ENCODE results near the gene APOL2. TPM values are rescaled to one million over a fixed set of nuclear protein-coding genes. Genes with fewer than 3 reads are reported as not detected.

Gene APOL2
- 24.5 and 27.8 TPM in 2 replicates for polyA plus RNA-seq (2011; rRNA removed)
- 40.1 and 51.6 TPM in 2 replicates for polyA minus RNA-seq (2011; rRNA and poly(A)+ RNA removed)

- Histone ChIP-seq H3K27me3 (ENCODE audit: control insufficient read depth, insufficient read depth, low read length) (no peaks in the 10 kb centered on the region), H3K4me3 (ENCODE audit: low read depth, low read length) (peak within 1 kb of the TSS; percentile 61), H3K36me3 (ENCODE audit: control insufficient read depth, insufficient read depth, low read length) (no peaks in the 10 kb centered on the region)
- ChIA-PET CTCF (interaction anchor here (0.7 to 4.0 kb wide), 15 partner anchors 11 to 305 kb away, joined by 3 to 31 read pairs (median 4); partner anchors contain the start of gene APOL4), POLR2A (interaction anchor here (1.4 kb wide), 1 partner anchor 229 kb away, joined by 3 read pairs; no protein-coding TSS in a partner anchor)
- peak; percentile 86 for TF ChIP-seq CTCF (IDR thresholded peaks at IDR 0.05; ENCODE audit: insufficient read depth, low read depth, low read length)
- peak; percentile 66 for DNase-seq (ENCODE audit: low read depth)
Observed at GRCh38 chr22:36239401-36240171, at the start of gene APOL2. Gene APOL2 (minus strand): TSS chr22:36239527. CDS start chr22:36233162, 6,365 bp downstream.

GRCh38 chr22:36288571-36289405, 49.5 kb upstream of the APOL2 start:
- POLR2A ChIA-PET = no interaction called here
- H3K4me3 ChIP-seq (ENCODE audit: low read depth, low read length) = no peak overlapping the region
- DNase-seq (ENCODE audit: low read depth) = no peak
- CTCF ChIA-PET = interaction anchor here (0.6 to 4.0 kb wide), 9 partner anchors 8 to 145 kb away, joined by 3 to 21 read pairs (median 4); no protein-coding TSS in a partner anchor
- no peak for TF ChIP-seq CTCF (IDR thresholded peaks at IDR 0.05; ENCODE audit: insufficient read depth, low read depth, low read length)
- peaks cover 73% of the 10 kb centered on the region for H3K36me3 ChIP-seq (ENCODE audit: control insufficient read depth, insufficient read depth, low read length)
- H3K27me3 ChIP-seq (ENCODE audit: control insufficient read depth, insufficient read depth, low read length) = no peaks in the 10 kb centered on the region

GRCh38 chr22:36287881-36288515, 48.7 kb upstream of the APOL2 start:
- ChIA-PET POLR2A (no interaction called here), CTCF (interaction anchor here (0.8 to 4.0 kb wide), 10 partner anchors 9 to 175 kb away, joined by 3 to 23 read pairs (median 4); partner anchors contain the start of gene APOL2)
- H3K27me3 ChIP-seq (ENCODE audit: control insufficient read depth, insufficient read depth, low read length) = no peaks in the 10 kb centered on the region
- no peak for TF ChIP-seq CTCF (IDR thresholded peaks at IDR 0.05; ENCODE audit: insufficient read depth, low read depth, low read length)
- peaks cover 69% of the 10 kb centered on the region for H3K36me3 ChIP-seq (ENCODE audit: control insufficient read depth, insufficient read depth, low read length)
- H3K4me3 ChIP-seq (ENCODE audit: low read depth, low read length) = no peak overlapping the region
- no peak for DNase-seq (ENCODE audit: low read depth)

GRCh38 chr22:36286096-36286957, 47.0 kb upstream of the APOL2 start:
- peak; percentile 97 for TF ChIP-seq CTCF (IDR thresholded peaks at IDR 0.05; ENCODE audit: insufficient read depth, low read depth, low read length)
- H3K27me3 ChIP-seq (ENCODE audit: control insufficient read depth, insufficient read depth, low read length) = no peaks in the 10 kb centered on the region
- ChIA-PET POLR2A (interaction anchor here (0.6 kb wide), 1 partner anchor 196 kb away, joined by 6 read pairs; the partner anchor contains the start of gene TXN2), CTCF (interaction anchor here (0.6 to 4.0 kb wide), 18 partner anchors 8 to 201 kb away, joined by 3 to 23 read pairs (median 5); partner anchors contain the start of gene APOL2)
- peak; percentile 16 for DNase-seq (ENCODE audit: low read depth)
- H3K4me3 ChIP-seq (ENCODE audit: low read depth, low read length) = no peak overlapping the region
- H3K36me3 ChIP-seq (ENCODE audit: control insufficient read depth, insufficient read depth, low read length) = peaks cover 70% of the 10 kb centered on the region
